MV-4-11 (cell line): ENCODE results near the gene LRRC8A.
"Not testable (repeated sequence)": the region's sequence is repeated elsewhere in the genome, so short reads cannot be mapped to it uniquely, and the experiment has no call there.

Experiments used
- DNase-seq: peaks from one replicate; lab custom pipeline; 2025; lab: John Stamatoyannopoulos, UW

The LRRC8A gene

DNA sequence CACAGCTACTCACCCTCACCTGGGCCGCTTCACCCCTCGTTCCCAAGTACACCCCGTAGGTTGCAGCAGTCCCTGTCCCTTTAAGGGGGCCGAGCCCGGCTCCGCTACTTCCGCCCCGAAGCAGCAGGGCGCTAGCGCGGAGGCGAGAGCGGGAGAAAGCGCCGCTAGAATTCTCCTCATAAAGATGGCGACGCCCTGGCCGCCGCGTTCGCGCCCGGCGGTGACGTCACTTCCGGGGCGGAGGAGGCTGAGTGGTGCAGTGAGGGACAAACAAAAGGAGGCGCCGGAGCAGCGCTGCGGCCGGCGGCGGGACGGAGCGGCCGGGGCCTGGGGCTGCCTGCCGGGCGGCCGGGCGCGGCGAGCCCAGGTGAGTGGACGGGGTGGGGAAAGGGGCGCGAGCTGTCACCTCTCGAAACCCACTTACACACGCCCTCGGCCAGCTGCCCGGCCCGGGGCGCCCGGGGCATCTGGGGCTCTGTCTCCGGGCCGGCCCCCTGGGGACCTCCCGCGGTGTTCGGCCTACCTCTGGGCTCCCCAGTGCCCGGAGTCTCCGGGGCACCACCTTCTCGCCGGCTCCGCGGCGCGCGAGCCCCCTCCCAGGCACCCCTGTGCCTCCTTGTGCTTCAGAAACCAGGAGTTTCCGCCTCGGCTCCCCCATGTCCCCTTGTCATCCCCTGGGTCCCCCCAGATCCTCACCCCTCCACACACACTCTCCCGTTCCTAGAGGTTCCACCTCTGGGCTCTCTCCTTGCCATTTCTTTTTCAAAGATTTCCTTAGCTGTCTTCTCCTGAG is at the start of gene LRRC8A, which contains the start of gene KYAT1:
LRRC8A (plus strand) TSS at position 250 of the 793 bp plus-strand sequence. CDS start 25,032 bp downstream, outside the sequence.
KYAT1 (minus strand) TSS at position 67 of the 793 bp plus-strand sequence. CDS start 36,545 bp downstream, outside the sequence.
- peak; percentile 95 for DNase-seq

DNA sequence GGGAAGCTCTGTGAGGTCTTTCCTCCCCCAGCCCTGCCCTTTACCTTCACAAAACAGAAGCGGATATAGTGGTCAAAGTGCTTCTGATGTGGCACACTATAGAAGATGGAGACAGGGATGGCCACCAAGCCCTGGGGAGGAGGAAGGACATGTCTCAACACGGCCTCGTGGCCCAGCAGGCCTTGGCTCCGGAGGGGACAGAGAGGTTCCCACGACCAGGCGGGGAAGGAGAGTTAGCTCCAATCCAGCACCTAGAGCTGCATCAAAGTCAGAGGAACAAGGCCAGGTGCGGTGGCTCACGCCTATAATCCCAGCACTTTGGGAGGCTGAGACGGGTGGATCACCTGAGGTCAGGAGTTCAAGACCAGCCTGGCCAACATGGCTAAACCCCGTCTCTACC is 48.2 kb upstream of the LRRC8A start:
- DNase-seq, result no peak

DNA sequence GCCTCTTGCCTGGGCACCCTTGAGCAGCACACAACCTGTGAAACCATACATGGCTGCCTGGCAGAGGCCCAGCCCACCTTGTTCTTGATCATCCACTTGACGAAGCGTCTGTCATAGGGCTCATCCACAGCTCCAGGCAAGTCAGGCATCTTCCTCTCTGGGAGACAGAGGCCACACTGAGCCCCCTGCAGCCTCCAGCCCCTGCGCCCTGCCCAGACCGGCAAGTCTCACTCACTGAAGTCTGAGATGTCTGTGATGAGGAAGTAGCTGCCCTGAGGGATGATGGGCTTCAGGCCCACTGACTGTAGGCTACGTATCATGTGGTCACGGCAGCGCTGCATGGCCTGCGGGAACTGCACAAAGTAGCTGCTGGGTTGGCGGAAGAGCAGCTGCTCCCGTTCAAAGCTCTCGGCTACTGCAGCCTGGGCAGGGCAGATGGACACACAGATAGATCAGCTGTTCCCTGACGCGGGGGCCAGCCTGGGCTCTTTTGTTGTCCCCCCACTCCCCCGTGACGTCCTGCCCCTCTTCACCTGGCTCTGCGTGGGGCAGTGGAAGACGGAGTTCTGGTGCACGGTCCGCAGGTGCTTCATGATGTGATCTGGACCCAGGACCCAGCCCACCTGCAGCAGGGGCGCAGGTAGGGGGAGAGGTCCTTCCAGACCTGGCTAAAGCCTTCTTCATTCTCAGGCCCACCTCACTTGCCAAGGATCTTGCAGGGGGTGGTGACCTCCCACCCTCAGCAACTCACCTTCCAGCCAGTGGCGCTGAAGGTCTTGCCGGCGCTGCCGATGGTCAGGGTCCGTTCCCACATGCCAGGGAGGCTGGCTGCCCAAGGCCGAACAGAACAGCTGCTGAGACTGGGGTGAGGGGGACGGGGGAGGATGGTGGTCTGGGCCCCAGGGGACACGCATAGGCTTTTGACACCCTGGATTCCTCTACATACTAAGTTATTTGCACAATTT is 46.4 kb upstream of the LRRC8A start:
- peak; percentile 15 for DNase-seq

DNA sequence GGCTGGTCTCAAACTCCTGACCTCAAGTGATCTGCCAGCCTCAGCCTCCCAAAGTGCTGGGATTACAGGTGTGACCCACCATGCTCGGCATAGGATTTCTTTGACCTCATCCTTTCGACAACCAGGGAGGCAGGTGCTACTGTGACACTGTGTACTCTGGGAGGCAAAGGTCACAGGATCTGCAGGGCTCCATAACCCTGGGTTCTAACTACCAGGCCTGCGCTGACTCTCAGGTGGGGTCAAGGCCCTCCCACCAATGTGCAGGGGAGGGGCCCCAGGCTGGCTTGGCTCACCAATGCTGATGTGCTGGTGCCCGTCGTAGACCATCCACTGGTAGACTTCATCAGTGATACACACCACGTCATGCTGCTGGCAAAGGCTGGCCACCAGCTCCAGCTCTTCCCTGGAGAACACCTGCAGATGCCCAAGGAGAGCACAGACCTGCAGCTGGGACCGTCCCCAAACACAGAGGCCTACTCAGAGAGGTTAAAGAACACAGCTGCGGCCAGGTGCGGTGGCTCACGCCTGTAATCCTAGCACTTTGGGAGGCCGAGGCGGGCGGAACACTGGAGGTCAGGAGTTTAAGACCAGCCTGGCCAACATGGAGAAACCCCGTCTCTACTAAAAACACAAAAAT is 45.3 kb upstream of the LRRC8A start:
- DNase-seq, result no peak

DNA sequence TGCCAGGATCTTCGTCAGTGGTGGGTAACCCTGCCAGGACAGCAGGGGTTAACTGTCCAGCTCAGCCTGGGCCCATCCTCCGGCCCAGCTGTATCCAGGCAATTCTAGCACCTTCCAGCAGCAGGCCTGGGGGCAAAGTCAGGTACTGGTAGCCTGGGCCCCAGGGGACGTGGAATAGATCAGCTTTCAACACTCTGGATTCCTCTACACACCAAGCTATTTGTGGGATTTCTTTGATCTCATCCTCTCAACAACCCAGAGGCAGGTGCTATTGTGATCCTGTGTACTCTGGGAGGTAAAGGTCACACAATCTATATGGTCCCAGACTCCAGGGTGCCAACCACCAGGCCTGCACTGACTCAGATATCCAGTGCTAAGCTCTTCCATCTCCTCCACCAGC is 43.6 kb upstream of the LRRC8A start:
- no peak for DNase-seq

DNA sequence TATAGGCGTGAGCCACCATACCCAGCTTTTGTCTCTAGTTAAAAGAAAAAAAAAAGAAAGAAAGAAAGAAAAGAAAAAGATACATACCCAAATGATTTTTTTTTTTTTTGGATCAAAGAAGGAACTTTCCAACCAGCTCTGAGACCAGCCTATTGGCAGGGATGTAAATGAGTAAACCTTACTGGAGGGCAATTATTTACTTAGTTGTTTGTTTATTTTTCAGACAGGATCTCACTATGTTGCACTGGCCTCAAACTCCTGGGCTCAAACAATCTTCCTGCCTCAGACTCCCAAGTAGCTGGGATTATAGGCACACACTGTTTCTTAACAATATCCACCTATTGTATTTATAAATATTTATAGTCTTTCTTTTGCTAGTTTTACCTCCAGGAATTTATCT is 41.4 kb upstream of the LRRC8A start:
- no peak for DNase-seq

DNA sequence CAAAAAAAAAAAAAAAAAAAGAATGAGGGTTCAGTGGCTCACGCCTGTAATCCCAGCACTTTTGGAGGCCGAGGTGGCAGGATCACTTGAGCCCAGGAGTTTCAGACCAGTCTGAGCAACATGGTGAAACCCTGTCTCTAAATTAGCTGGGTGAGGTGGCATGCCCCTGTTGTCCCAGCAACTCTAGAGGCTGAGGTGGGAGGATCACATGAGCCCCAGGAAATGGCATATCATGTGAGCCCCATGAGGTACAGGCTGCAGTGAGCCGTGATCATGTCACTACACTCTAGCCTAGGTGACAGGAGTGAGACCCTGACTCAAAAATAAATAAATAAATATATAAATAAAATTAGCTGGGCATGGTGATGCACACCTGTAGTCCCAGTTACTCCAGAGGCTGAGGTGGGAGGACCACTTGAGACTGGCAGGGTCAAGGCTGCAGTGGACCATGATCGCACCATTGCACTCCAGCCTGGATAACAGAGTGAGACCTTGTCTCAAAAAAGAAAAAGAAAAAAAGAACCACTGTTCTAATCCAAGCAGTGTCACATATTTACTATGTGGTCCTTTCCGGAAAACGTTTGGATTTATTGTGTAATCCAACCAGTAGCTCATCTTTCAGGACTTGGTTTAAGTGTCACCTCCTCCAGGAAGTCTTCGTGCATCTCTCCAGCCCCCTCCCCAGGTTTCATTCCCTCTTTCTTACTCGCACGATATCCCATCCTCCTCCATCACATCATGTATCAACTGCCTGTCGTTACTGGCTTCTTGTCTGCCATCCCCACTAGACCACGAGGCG is 40.0 kb upstream of the LRRC8A start:
- DNase-seq, result no peak

DNA sequence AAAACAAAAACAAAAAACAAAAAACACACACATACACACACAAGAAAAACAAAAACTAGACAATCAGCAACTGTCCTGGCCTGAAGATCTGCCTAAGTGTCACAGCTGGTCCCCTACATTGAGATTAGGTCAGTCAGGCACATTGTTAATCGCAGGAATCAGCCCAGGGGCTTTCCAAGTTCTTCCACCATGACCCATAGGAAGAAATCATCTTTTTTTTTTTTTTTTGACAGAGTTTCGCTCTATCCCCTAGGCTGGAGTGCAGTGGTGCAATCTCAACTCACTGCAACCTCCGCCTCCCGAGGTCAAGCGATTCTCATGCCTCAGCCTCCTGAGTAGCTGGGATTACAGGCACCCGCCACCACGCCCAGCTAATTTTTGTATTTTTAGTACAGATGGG is 38.8 kb upstream of the LRRC8A start:
- DNase-seq, result not testable (repeated sequence)

DNA sequence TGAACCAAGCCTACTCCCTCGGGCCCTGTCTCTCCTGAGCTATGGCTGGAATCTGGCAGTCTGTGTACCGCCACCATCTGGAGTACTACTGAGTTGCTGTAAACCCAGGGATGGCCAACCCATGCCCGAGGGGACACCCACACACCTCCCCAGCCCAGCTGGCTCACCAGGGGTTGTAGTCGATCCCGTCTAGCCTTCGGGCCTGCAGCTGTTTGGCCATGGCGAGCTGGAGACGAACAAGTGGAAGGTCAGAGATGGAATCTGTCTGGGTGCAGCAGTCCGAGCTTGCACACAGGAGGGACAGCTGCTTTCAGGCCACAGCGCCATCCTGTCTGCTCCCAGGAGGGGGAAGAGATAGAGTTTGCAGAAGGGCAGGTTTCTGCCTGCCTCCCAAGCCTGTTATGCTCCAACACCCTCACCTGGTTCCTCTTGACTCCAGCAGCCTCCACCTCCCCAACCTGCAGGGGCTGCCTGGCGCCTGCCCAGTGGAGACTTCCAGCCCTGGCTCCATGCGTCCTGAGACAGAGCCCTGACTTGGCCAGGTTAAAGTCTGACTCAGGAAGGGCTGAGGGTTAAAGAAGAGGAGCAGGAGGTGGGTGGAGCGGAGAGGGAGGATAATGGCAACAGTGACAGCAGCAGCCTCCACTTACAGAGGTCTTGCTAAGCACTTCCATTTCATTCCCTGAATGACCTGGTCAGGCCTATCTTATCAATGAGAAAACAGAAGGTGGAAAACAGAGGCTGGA is 36.6 kb upstream of the LRRC8A start:
- DNase-seq, result no peak

DNA sequence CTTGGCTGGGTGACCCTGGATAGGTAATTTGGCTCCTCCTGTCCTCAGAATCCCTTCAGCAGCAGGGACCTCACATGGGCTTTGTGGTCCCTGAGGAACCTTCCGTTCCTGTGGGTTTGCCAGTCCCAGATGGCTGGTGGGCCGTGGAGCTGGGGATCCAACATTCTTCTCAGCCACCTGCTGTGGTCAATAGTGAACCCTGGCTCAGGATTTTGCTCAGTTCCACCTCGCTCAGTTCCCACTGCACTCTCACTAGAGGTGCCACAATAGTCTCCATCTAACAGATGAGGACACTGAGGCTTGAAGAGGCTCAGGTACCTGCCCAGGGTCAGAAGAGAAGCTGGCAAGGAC is 35.3 kb upstream of the LRRC8A start:
- no peak for DNase-seq

DNA sequence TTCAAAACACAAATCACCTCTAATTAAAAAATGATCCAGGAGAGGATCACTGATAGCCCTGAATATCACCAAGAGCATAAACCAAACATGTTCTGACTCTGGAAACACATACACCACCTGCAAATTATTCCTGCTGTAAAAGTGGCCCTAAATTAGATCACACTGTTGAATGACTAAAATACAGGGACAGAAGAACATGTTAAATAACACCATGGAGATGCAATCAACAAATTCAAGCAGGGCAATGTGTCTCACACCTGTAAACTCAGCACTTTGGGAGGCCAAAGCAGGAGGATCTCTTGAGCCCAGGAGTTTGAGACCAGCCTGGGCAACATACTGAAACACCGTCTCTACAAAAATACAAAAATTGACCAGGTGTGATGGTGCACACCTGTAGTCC is 34.1 kb upstream of the LRRC8A start:
- DNase-seq, result no peak

DNA sequence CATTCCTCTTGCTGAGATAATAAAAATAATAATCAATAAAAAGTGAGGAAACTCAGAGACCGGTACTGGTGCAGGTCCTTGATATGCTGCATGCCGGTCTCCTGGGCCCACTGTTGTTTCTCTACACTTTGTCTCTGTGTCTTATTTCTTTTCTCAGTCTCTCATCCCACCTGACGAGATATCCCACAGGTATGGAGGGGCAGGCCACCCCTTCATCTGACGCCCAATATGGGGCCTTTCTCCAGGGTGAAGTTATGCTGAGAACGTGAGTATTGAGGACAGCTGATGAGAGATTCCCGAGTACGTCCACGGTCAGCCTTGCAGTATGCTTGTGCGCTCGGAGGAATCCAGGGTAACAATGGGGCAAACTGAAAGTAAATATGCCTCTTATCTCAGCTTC is 30.9 kb upstream of the LRRC8A start:
- DNase-seq, result not testable (repeated sequence)

DNA sequence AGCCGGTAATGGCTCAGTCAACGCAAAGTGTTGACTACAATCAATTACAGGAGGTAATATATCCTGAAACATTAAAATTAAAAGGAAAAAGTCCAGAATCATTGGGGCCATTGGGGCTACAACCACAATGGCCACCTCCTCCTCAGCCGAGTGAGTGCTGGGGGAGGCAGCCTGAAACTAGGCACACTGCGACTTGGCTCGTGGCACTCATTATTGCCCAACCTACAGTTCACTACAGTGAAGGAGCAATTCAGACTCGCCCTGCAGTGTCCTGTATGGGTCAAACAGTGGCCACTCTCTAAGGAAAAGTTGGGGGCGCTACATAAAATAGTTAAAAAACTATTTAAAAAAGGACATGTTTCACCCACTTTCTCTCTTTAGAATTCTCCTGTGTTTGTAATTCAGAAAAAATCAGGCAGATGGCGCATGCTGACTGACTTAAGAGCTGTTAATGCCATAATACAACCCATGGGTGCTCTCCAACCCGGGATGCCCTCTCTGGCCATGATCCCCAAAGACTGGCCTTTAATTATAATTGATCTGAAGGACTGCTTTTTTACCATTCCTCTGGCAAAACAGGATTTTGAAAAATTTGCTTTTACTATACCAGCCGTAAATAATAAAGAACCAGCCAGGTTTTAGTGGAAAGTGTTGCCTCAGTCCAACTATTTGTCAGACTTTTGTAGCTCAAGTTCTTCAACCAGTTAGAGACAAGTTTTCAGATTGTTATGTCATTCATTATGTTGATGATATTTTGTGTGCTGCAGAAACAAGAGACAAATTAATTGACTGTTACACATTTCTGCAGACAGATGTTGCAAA is 29.9 kb upstream of the LRRC8A start:
- DNase-seq, result peak; percentile 49

DNA sequence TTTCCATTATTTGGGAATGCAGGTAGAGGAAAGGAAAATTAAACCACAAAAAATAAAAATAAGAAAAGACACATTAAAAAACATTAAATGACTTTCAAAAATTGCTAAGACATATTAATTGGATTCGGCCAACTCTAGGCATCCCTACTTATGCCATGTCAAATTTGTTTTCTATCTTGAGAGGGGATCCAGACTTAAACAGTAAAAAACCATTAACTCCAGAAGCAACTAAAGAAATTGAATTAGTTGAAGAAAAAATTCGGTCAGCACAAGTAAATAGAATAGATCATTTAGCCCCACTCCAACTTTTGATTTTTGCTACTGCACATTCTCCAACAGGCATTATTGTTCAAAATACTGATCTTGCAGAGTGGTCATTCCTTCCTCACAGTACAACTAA is 29.3 kb upstream of the LRRC8A start:
- DNase-seq, result not testable (repeated sequence)

DNA sequence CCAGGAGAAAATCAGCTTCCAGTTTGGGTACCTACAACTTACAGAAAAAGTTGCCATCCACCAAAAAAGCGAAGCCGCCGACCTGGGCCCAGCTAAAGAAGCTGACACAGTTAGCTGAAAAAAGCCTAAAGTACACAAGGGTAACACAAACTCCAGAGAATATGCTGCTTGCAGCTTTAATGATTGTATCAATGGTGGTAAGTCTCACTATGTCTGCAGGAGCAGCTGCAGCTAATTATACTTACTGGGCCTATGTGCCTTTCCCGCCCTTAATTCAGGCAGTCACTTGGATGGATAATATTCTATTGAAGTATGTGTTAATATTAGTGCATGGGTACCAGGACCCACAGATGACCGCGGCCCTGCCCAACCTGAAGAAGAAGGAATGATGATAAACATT is 27.5 kb upstream of the LRRC8A start:
- not testable (repeated sequence) for DNase-seq

DNA sequence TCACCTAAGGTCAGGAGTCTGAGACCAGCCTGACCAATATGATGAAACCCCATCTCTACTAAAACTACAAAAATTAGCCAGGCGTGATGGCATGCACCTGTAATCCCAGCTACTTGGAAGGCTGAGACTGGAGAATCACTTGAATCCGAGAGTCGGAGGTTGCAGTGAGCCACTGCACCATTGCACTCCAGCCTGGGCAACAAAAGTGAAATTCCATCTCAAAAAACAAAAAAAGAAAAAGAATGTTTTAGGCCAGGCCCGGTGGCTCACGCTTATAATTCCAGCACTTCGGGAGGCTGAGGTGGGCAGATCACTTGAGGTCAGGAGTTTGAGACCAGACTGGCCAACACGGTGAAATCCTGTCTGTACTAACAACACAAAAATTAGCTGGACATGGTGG is 23.5 kb upstream of the LRRC8A start:
- not testable (repeated sequence) for DNase-seq

DNA sequence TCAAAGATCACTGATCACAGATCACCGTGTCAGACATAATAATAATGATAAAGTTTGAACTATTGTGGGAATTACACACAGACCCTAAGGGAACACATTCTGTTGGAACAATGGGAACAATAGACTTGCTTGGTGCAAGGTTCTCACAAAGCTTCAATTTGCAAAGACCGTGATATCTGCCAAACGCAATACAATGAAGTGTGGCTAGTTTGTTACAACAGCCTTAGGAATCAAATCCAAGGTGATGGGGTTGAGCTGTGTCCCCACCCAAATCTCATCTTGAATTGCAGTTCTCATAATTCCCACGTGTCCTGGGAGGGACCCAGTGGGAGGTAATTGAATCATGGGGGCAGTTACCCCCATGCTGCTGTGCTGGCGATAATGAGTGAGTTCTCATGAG is 21.0 kb upstream of the LRRC8A start:
- no peak for DNase-seq

DNA sequence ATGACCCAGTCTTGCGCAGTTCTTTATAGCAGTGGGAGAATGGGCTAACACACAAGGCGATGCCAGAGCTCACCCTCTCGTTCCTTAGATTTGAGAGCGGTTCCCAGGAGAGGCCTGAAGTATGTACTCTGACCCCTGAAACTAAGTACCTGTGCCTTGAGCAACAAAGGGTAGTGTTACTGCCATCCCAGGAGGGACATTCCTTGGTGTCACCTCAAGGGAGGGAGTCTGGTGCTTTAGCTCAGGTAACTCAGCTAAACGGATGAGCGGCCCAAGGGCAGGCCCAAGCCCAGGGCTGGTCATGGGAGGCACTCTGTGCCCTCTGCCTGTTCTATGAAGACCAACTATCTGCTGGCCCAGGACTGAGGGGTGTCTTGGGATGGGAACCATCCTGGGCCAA is 20.4 kb upstream of the LRRC8A start:
- DNase-seq, result no peak

DNA sequence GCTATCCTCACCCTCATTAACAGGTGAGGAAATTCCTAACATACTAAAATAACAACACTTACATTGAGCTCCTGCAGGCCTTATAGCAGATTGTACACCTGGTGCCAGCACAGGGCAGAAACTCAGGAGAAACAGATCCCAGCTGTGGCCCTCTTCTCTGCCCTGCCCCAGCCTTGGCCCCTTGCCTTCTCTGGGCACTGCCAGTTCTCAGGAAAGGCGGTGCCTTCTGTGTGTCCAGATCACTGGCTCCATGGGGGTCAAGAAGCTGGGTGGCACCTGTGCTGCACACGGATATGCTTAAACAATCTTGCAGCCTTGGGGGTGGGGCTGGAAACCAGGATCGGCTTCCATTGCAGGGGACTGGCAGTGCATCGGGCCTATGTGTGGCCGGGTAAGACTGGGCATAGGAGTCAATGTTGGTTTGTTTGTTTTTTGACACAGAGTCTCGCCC is 19.5 kb upstream of the LRRC8A start:
- no peak for DNase-seq

DNA sequence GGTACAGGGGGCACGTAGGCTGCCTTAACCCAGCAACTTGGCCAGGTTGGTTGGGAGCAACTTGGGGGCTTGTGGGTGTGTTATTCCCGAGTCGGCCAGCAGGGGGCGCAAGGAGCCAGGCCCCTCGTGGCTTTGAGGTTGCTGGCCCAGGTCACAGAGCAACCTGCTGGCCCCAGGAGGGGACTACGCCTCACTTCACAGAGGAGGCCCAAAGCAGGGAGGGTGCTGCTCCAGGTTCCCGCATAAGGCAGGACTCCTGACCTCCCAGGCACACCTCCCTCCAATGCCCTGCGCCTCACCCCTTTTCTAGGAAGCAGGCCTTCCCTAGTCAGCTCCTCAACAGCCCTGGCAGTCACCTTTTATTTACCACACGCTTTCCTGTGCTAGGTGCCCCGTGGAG is 18.3 kb upstream of the LRRC8A start:
- peak; percentile 38 for DNase-seq
